ENCODE results near the gene CUL4A.

CUL4A gene

GRCh38 chr13:113209336-113209758 is at the start of gene CUL4A:
TSS of gene CUL4A (plus strand) at chr13:113209613. CDS start at chr13:113209628, 15 bp downstream.
- Histone ChIP-seq H3K4me3 (ENCODE audit: low read length, poor library complexity, severe bottlenecking) (peak within 1 kb of the TSS; percentile 96), H3K4me2 (ENCODE audit: low read depth, low read length, poor library complexity, severe bottlenecking) (peak within 1 kb of the TSS; percentile 97), H3K27me3 (ENCODE audit: insufficient read depth, low read length, poor library complexity, severe bottlenecking) (no peaks in the 10 kb centered on the region), H3K9me3 (ENCODE audit: insufficient read depth, low read depth, low read length) (no peaks in the 10 kb centered on the region), H3K9me2 (replicated peaks; ENCODE audit: low read depth, low read length) (no peaks in the 10 kb centered on the region), H4K20me1 (ENCODE audit: insufficient read depth, low read length, poor library complexity, severe bottlenecking) (peaks cover 71% of the 10 kb centered on the region), H3K79me2 (ENCODE audit: insufficient read depth, low read length) (peaks cover 87% of the 10 kb centered on the region), H2AFZ (ENCODE audit: low read length) (peak within 1 kb of the TSS; percentile 98), H3K36me3 (ENCODE audit: insufficient read depth, low read length) (no peaks in the 10 kb centered on the region), H3K9ac (ENCODE audit: low read depth, low read length, poor library complexity, severe bottlenecking) (peak within 1 kb of the TSS; percentile 95), H3K4me1 (ENCODE audit: insufficient read depth, low read length, poor library complexity, severe bottlenecking) (peaks cover 72% of the 10 kb centered on the region), H3F3A (ENCODE audit: low read depth) (no peaks in the 10 kb centered on the region)
- TF ChIP-seq EZH2phosphoT487 (IDR thresholded peaks at IDR 0.05; ENCODE audit: borderline replicate concordance) (no peak), CTCF (conservative IDR thresholded peaks at IDR 0.05; ENCODE audit: low read length) (no peak)

- H3K27me3 ChIP-seq (ENCODE audit: insufficient read depth, low read length, poor library complexity, severe bottlenecking): no peaks in the 10 kb centered on the region
- H3K9ac ChIP-seq (ENCODE audit: low read depth, low read length, poor library complexity, severe bottlenecking): no peak overlapping the region
- H3K4me2 ChIP-seq (ENCODE audit: low read depth, low read length, poor library complexity, severe bottlenecking): no peak overlapping the region
- no peaks in the 10 kb centered on the region for H4K20me1 ChIP-seq (ENCODE audit: insufficient read depth, low read length, poor library complexity, severe bottlenecking)
- no peaks in the 10 kb centered on the region for H3K9me2 ChIP-seq (replicated peaks; ENCODE audit: low read depth, low read length)
- H3K4me3 ChIP-seq (ENCODE audit: low read length, poor library complexity, severe bottlenecking): no peak overlapping the region
- no peaks in the 10 kb centered on the region for H3K79me2 ChIP-seq (ENCODE audit: insufficient read depth, low read length)
- H2AFZ ChIP-seq (ENCODE audit: low read length): no peak overlapping the region
- TF ChIP-seq CTCF (conservative IDR thresholded peaks at IDR 0.05; ENCODE audit: low read length) (no peak), EZH2phosphoT487 (IDR thresholded peaks at IDR 0.05; ENCODE audit: borderline replicate concordance) (no peak)
- no peaks in the 10 kb centered on the region for H3F3A ChIP-seq (ENCODE audit: low read depth)
- H3K9me3 ChIP-seq (ENCODE audit: insufficient read depth, low read depth, low read length): no peaks in the 10 kb centered on the region
- H3K4me1 ChIP-seq (ENCODE audit: insufficient read depth, low read length, poor library complexity, severe bottlenecking): peaks cover 4% of the 10 kb centered on the region
- no peaks in the 10 kb centered on the region for H3K36me3 ChIP-seq (ENCODE audit: insufficient read depth, low read length)
Measured at GRCh38 chr13:113159701-113160100, 49.7 kb upstream of the CUL4A start.

GRCh38 chr13:113160983-113161382 is 48.4 kb upstream of the CUL4A start:
- Histone ChIP-seq H2AFZ (ENCODE audit: low read length) (no peak overlapping the region), H3K4me1 (ENCODE audit: insufficient read depth, low read length, poor library complexity, severe bottlenecking) (no peaks in the 10 kb centered on the region), H3K27me3 (ENCODE audit: insufficient read depth, low read length, poor library complexity, severe bottlenecking) (no peaks in the 10 kb centered on the region), H3F3A (ENCODE audit: low read depth) (no peaks in the 10 kb centered on the region), H3K36me3 (ENCODE audit: insufficient read depth, low read length) (no peaks in the 10 kb centered on the region), H3K4me3 (ENCODE audit: low read length, poor library complexity, severe bottlenecking) (no peak overlapping the region), H3K4me2 (ENCODE audit: low read depth, low read length, poor library complexity, severe bottlenecking) (no peak overlapping the region), H3K9me2 (replicated peaks; ENCODE audit: low read depth, low read length) (no peaks in the 10 kb centered on the region), H3K9ac (ENCODE audit: low read depth, low read length, poor library complexity, severe bottlenecking) (no peak overlapping the region), H3K79me2 (ENCODE audit: insufficient read depth, low read length) (no peaks in the 10 kb centered on the region), H3K9me3 (ENCODE audit: insufficient read depth, low read depth, low read length) (no peaks in the 10 kb centered on the region), H4K20me1 (ENCODE audit: insufficient read depth, low read length, poor library complexity, severe bottlenecking) (no peaks in the 10 kb centered on the region)
- no peak for TF ChIP-seq CTCF (conservative IDR thresholded peaks at IDR 0.05; ENCODE audit: low read length)
- TF ChIP-seq EZH2phosphoT487 (IDR thresholded peaks at IDR 0.05; ENCODE audit: borderline replicate concordance): no peak
